GM13977 (cell line): ENCODE results near the gene SLC44A3.
"Not testable (repeated sequence)": the region's sequence is repeated elsewhere in the genome, so short reads cannot be mapped to it uniquely, and the experiment has no call there.

Source experiments
- DNase-seq: peaks from one replicate; pipeline ENCODE4 v3.0.0; 2012; ENCODE audit warnings: low spot score
- in situ Hi-C: fragments of 300-500 bp; cut with MboI; formaldehyde crosslinking; loops from one replicate; pipeline ENCODE4 v1.12.0; 2022; ENCODE audit warnings: low sequenced_read_pairs, low pct_unique_long_range_greater_than_20kb, mixed read lengths, inconsistent platforms; ENCODE audit not compliant: unreplicated experiment
- TF ChIP-seq, protein P1 (sequence below): IDR thresholded peaks from 2 replicates; pipeline ENCODE4 v1.5.1; 2012; ENCODE audit warnings: mild to moderate bottlenecking, control low read depth; ENCODE audit not compliant: insufficient read depth; ENCODE audit errors: extremely low read depth, missing control alignments

The SLC44A3 gene

DNA sequence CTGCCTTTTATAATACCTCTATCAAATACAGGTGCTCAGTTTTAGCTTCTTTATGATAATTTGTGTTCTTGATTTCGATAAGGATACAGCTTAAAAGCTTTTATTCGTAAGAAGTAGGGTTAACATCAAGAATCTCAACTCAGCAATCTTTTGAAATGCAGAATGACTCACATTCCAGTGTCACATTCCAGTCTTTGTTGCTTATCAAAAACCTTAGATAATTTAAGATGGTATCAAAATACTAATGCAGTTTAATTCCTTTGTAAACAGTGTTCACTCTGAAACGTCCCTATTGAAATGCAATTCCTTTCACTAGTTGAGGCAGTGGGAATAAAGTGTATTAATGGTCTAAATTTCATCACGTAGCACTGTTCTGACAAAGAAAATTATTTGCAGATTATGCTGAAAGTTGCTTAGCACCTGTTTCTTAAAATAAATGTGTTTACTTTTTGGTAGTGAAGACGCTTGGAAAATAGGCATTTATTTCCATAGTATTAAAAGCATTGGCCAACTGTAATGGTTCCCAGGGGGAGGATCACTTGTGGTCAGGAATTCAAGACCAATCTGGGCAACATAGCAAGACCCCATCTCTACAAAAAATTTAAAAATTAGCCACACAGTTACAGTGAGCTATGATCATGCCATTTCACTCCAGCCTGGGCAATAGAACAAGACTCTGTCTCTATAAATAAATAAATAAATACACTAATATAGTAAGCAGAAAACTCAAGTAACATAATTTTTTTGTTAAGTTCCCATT is 116.9 kb downstream of the SLC44A3 start:
- in situ Hi-C loops = no loop called here
- TF ChIP-seq, protein P1, sequence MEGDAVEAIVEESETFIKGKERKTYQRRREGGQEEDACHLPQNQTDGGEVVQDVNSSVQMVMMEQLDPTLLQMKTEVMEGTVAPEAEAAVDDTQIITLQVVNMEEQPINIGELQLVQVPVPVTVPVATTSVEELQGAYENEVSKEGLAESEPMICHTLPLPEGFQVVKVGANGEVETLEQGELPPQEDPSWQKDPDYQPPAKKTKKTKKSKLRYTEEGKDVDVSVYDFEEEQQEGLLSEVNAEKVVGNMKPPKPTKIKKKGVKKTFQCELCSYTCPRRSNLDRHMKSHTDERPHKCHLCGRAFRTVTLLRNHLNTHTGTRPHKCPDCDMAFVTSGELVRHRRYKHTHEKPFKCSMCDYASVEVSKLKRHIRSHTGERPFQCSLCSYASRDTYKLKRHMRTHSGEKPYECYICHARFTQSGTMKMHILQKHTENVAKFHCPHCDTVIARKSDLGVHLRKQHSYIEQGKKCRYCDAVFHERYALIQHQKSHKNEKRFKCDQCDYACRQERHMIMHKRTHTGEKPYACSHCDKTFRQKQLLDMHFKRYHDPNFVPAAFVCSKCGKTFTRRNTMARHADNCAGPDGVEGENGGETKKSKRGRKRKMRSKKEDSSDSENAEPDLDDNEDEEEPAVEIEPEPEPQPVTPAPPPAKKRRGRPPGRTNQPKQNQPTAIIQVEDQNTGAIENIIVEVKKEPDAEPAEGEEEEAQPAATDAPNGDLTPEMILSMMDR = no peak
- no peak for DNase-seq

DNA sequence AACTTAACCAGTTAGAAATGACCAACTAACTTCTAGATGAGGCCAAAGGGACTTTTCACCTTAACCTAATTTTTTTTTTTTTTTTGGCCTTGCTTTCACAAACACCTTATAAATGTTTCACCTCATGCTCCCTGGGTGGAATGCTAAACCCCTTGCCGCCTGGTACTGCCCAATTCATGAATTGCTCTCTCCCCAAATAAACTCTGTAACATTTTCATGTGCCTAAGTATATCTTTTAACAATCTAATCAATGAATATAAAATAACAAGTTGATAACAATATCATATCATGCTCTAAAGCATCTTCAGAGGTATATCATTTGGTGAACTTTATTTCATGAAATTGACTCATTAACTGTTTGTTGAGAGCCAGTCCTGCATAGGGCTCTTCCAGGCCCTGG is 117.7 kb downstream of the SLC44A3 start:
- TF ChIP-seq, protein P1 = no peak

DNA sequence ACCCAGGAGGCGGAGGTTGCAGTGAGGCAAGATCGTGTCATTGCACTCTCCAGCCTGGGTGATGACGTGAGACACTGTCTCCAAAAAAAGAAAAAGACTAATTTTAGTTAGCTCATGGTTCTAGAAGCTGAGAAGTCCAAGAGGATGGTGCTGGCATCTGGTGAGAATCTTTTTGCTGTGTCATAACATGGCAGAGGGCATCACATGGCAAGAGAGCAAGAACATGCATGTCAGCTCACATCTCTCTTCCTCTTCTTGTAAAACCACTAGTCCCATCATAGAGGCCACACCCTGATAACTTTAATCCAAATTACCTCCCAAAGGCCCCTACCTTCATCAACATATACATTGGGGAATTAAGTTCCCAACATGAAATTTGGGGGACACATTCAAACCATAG is 120.6 kb downstream of the SLC44A3 start:
- in situ Hi-C loops = no loop called here
- DNase-seq = no peak

More for the DNA sequence above, 117.7 kb downstream of the SLC44A3 start:
- DNase-seq = no peak
- in situ Hi-C loops = no loop called here

DNA sequence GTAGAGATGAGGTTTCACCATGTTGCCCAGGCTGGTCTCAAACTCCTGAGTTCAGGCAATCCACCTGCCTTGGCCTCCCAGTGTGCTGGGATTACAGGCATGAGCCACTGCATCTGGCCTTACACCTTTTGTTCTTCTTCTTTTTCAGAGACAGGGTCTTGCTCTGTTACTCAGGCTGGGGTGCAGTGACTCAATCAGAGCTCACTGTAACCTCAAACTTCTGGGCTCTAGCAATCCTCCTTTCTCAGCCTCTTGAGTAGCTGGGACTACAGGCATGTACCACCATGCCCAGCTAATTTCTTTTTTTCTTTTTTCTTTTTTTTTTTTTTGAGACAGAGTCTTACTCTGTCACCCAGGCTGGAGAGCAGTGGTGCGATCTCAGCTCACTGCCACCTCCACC is 121.3 kb downstream of the SLC44A3 start:
- DNase-seq = not testable (repeated sequence)

More for the DNA sequence above, 120.6 kb downstream of the SLC44A3 start:
- TF ChIP-seq, protein P1 = no peak

DNA sequence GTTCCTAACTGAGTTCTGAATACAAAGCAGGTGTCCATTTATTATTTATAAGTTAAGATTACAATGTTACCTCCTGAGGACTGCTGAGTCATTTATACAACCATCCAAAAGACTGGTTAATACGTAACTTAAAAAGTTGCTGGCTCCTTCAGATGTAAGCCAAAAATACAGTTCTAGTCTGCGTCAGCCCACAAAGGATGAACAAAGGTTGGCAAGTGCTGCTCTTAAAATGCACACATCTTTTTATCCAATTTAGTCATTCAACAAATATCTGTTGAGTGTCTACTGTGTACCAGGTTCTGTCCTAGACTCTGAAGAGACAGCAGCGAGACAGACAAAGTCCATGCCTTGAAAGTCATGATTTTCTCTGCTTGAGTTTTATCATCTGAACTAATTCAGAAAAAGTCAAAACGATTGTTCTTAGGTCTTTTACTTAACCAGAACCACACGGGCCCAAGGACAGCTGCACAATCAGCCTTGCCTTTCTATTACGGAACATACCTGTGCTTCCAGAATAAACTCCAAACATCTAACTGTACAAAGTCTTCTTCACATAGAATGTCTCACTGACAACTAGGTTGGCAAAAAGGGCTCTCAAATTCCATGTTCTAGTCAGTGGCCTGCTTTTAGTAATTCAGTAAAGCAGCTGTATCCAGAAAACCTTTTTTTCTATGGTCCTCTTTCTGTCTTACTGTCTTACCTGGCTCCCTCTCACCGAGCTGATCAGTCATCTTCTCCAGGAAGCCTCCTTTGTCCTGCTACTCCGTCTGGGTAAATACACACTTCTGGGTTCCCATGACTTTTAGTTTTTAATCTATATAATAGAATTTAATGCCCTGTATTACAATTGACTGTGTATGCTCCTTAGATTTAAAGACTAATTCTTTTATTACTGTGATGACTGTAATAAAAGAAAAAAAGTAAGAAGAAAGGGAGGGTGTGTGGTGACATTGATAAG is 122.3 kb downstream of the SLC44A3 start:
- in situ Hi-C loops = no loop called here
- TF ChIP-seq, protein P1 = no peak
- no peak for DNase-seq

More for the DNA sequence above, 121.3 kb downstream of the SLC44A3 start:
- in situ Hi-C loops = not testable (repeated sequence)
